ENCODE data around the gene FLNB. TPM values are rescaled to one million over a fixed set of nuclear protein-coding genes. Genes with fewer than 3 reads are reported as not detected.

FLNB gene
- total RNA-seq, 1 donor from 2014 or later = 115 TPM

DNA sequence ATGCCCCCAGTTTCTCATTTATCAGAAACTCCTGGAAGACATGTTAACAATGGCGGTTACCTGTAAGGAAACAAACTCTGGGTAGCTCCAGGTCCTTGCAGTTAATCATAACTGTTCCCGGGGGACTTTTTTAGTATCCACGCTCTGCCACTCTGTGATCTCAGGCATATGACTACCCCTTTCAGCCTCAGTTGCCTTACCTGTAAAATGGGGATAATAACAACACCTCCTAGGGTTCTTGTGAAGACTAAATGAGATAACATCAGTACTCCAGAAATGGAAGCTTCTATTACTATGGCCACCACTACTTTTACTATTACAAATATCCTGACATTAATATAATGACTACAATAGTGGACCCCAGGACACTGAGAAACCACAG lies 7.1 kb upstream of the FLNB start:
- DNase-seq (no peak), ATAC-seq (no peak)
- TF ChIP-seq, protein P1, sequence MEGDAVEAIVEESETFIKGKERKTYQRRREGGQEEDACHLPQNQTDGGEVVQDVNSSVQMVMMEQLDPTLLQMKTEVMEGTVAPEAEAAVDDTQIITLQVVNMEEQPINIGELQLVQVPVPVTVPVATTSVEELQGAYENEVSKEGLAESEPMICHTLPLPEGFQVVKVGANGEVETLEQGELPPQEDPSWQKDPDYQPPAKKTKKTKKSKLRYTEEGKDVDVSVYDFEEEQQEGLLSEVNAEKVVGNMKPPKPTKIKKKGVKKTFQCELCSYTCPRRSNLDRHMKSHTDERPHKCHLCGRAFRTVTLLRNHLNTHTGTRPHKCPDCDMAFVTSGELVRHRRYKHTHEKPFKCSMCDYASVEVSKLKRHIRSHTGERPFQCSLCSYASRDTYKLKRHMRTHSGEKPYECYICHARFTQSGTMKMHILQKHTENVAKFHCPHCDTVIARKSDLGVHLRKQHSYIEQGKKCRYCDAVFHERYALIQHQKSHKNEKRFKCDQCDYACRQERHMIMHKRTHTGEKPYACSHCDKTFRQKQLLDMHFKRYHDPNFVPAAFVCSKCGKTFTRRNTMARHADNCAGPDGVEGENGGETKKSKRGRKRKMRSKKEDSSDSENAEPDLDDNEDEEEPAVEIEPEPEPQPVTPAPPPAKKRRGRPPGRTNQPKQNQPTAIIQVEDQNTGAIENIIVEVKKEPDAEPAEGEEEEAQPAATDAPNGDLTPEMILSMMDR (IDR thresholded peaks at IDR 0.05) = no peak
- H3K4me3 ChIP-seq = no peak overlapping the region
- no peaks in the 10 kb centered on the region for H3K4me1 ChIP-seq
- no peaks in the 10 kb centered on the region for H3K27me3 ChIP-seq
- H3K36me3 ChIP-seq = no peaks in the 10 kb centered on the region
- H3K27ac ChIP-seq = no peak overlapping the region
- intact Hi-C loops (cut with DNase I) = no loop called here
- H3K9me3 ChIP-seq = no peaks in the 10 kb centered on the region

DNA sequence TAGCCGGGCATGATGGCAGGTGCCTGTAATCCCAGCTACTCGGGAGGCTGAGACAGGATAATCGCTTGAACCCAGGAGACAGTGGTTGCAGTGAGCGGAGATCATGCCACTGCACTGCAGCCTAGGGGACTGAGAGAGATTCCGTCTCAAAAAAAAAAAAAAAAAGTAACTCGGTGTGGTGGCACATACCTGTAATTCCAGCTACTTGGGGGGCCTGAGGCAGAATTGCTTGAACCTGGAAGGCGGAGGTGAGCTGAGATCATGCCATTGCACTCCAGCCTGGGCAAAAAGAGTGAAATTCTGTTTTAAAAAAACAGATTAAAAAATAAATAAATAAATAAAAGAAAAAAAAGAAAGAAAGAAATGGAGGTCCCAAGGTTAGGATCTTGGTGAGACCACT lies 6.2 kb upstream of the FLNB start:
- DNase-seq (no peak), ATAC-seq (no peak)
- H3K4me3 ChIP-seq = no peak overlapping the region
- TF ChIP-seq, protein P1 (IDR thresholded peaks at IDR 0.05) = no peak
- intact Hi-C loops (cut with DNase I) = no loop called here
- H3K36me3 ChIP-seq = no peaks in the 10 kb centered on the region
- no peak overlapping the region for H3K27ac ChIP-seq
- no peaks in the 10 kb centered on the region for H3K27me3 ChIP-seq
- no peaks in the 10 kb centered on the region for H3K9me3 ChIP-seq
- no peaks in the 10 kb centered on the region for H3K4me1 ChIP-seq

DNA sequence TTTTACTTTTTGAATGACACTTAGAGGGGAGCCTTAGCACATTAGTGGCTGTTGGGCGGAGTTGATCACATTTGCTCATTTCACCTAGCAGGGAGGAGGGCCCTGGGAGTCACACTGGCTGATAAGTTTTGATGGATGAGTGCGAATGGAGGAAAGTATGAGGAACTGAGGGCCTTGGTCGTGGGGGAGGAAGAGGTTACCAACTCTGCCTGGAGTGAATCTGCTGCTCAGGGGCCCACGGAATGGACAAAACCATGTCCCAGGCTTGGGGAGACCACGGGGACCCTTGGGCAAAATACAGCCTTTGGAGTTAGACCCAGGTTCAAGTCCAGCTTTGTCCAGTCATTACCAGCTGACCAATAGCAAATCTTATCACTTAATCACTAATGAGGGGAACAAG lies 5.1 kb upstream of the FLNB start:
- H3K36me3 ChIP-seq = no peaks in the 10 kb centered on the region
- DNase-seq (no peak), ATAC-seq (no peak)
- H3K4me3 ChIP-seq = no peak overlapping the region
- no peaks in the 10 kb centered on the region for H3K4me1 ChIP-seq
- H3K27me3 ChIP-seq = no peaks in the 10 kb centered on the region
- H3K27ac ChIP-seq = no peak overlapping the region
- intact Hi-C loops (cut with DNase I) = no loop called here
- no peaks in the 10 kb centered on the region for H3K9me3 ChIP-seq
- TF ChIP-seq, protein P1 (IDR thresholded peaks at IDR 0.05) = no peak

DNA sequence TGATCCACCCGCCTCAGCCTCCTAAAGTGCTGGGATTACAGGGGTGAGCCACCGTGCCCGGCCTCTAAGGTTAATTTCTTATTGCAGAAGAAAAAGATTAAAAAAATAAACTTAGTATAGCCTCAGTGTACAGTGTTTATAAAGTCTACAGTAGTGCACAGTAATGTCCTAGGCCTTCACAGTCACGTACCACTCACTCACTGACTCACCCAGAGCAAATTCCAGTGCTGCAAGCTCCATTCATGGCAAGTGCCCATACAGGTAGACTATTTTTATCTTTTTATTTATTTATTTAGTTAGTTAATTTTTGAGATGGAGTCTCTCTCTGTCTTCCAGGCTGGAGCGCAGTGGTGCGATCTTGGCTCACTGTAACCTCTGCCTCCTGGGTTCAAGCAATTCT lies 3.2 kb upstream of the FLNB start:
- intact Hi-C loops (cut with DNase I) = no loop called here

DNA sequence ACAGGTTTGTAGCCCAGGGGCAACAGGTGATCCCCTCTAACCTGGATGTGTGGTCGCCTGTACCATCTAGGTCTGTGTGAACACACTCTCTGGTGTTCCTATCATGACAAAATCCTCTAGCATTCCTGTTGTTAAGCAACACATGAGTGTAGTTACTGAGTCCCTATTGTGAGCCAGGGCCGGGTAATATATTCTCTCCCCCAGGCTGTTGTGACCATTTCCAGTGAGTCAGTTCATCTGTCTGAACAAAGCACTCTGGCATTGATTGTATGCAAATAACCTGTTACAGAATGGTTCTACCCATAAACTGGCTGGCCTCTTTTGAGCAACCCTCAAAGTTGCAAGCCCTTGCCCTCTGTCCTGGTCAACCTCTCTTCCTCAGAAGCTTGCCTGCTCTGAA lies 2.6 kb upstream of the FLNB start:
- no peaks in the 10 kb centered on the region for H3K27me3 ChIP-seq
- no peaks in the 10 kb centered on the region for H3K9me3 ChIP-seq
- H3K27ac ChIP-seq = no peak overlapping the region
- H3K4me1 ChIP-seq = peaks cover 11% of the 10 kb centered on the region
- DNase-seq (no peak), ATAC-seq (no peak)
- no peak overlapping the region for H3K4me3 ChIP-seq
- no peaks in the 10 kb centered on the region for H3K36me3 ChIP-seq
- intact Hi-C loops (cut with DNase I) = no loop called here
- TF ChIP-seq, protein P1 (IDR thresholded peaks at IDR 0.05) = no peak

More for the DNA sequence above, 3.2 kb upstream of the FLNB start:
- Histone ChIP-seq H3K4me3 (no peak overlapping the region), H3K27me3 (no peaks in the 10 kb centered on the region), H3K27ac (no peak overlapping the region), H3K4me1 (peaks cover 5% of the 10 kb centered on the region), H3K9me3 (no peaks in the 10 kb centered on the region), H3K36me3 (no peaks in the 10 kb centered on the region)
- ATAC-seq (no peak), DNase-seq (no peak)
- TF ChIP-seq, protein P1 (IDR thresholded peaks at IDR 0.05) = no peak

DNA sequence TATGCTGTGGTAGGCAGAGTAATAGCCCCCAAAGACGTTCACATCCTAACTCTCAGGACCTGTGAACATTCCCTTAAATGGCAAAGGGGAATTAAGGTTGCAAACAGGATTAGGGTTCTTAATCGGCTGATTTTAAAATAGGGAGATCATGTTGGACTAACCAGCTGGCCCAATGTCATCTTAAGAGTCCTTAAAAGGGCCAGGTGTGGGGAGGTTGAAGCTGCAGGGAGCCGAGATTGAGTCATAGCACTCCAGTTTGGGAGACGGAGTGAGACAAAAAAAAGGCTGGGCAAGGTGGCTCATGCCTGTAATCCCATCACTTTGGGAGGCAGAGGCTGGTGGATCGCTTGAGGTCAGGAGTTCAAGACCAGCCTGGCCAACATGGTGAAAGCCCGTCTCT lies 1.6 kb upstream of the FLNB start:
- H3K27ac ChIP-seq = no peak overlapping the region
- no peaks in the 10 kb centered on the region for H3K36me3 ChIP-seq
- H3K9me3 ChIP-seq = no peaks in the 10 kb centered on the region
- H3K4me3 ChIP-seq = no peak overlapping the region
- TF ChIP-seq, protein P1 (IDR thresholded peaks at IDR 0.05) = no peak
- DNase-seq (no peak), ATAC-seq (no peak)
- intact Hi-C loops (cut with DNase I) = no loop called here
- peaks cover 18% of the 10 kb centered on the region for H3K4me1 ChIP-seq
- no peaks in the 10 kb centered on the region for H3K27me3 ChIP-seq

Measured in upper lobe of right lung (tissue), 1 donor.